ENCODE data around the gene ZNF580.

DNA sequence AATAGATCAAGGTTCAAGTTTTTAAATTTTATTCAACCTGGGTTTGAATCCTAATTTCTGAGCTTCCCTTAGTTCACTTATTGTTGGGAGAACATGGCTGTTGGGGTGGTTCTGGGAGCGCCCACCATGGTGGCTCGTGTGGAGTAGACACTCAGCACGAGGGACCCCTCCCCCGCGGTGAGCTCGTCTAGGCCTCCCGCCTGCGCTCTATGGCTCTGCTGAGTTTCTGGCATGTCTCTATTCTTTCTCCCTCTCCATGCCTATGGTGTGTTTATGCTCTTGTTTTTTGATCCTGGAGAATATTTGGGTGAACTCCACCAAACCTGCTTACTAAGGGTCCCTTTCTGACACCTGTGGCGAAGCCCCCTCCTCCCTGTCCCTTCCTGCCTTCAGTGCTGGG, 32.7 kb downstream of the ZNF580 start:
- no peak for TF ChIP-seq CEBPB (IDR thresholded peaks at IDR 0.05)
- no peak for TF ChIP-seq NFIC (IDR thresholded peaks at IDR 0.05)

Measured in Ishikawa (cell line).